Suprapubic skin (tissue), 4 donors: ENCODE results near the gene C2.

Source experiments
- CTCF ChIP-seq, 2 donors: fragments of 200-600 bp in 1 of 2; fragments of 450-650 bp in 1 of 2; sonication (generic) in 1 of 2; IDR thresholded peaks; one replicate each; pipeline ENCODE4 v1.5.1; 2016 to 2019; ENCODE audit warnings: antibody characterized with exemption in 2 of 2, mild to moderate bottlenecking in 1 of 2, moderate library complexity in 1 of 2
- EP300 ChIP-seq: sonication (generic); formaldehyde crosslinking; IDR thresholded peaks from one replicate; pipeline ENCODE4 v1.6.1; 2017; ENCODE audit warnings: antibody characterized with exemption
- POLR2A ChIP-seq, 2 donors: fragments of 450-650 bp; IDR thresholded peaks; one replicate each; pipeline ENCODE4 v1.6.1; 2017; ENCODE audit warnings: antibody characterized with exemption in 2 of 2, mild to moderate bottlenecking in 2 of 2, moderate library complexity in 2 of 2
- POLR2AphosphoS5 ChIP-seq, 3 donors: sonication (generic); formaldehyde crosslinking; IDR thresholded peaks; one replicate each; pipeline ENCODE4 v1.6.1; 2017; ENCODE audit warnings: antibody characterized with exemption in 3 of 3

GRCh38 chr6:31948306-31948705 is 20.8 kb downstream of the C2 start:
- TF ChIP-seq POLR2AphosphoS5 (IDR thresholded peaks at IDR 0.05) (no peak), CTCF (IDR thresholded peaks at IDR 0.05) (no peak), EP300 (no peak), POLR2A (IDR thresholded peaks at IDR 0.05) (no peak)
